OCI-LY7 (cell line): Measurements from ENCODE around the gene ATP9A.

Source experiments
- CTCF ChIP-seq: fragments of 200-600 bp; sonication (generic); conservative IDR thresholded peaks from 2 replicates; pipeline ENCODE4 v1.5.1; 2014; ENCODE audit warnings: mild to moderate bottlenecking, antibody characterized with exemption, low read length, moderate library complexity, mixed read lengths
- EZH2phosphoT487 ChIP-seq: fragments of 200-600 bp; sonication (generic); IDR thresholded peaks from 2 replicates; pipeline ENCODE4 v1.6.1; 2018; ENCODE audit warnings: low read depth, borderline replicate concordance, mild to moderate bottlenecking, mixed run types, antibody characterized with exemption, low read length, moderate library complexity, mixed read lengths

GRCh38 chr20:51553897-51554486 lies 214.2 kb downstream of the ATP9A start:
- TF ChIP-seq CTCF: no peak
- no peak for TF ChIP-seq EZH2phosphoT487
